Right renal pelvis (tissue), 4 donors: ENCODE measurements around the gene RAB7A. TPM values are rescaled to one million over a fixed set of nuclear protein-coding genes. Genes with fewer than 3 reads are reported as not detected.
A peak's percentile ranks its signal among the peaks of the same experiment; 100 is the strongest.

Experiments
- DNase-seq, 4 donors: peaks; one replicate each; pipeline ENCODE4 v3.0.0-alpha.2; 2013; ENCODE audit warnings: low read depth in 4 of 4, low spot score in 3 of 4, missing footprints in 1 of 4
- polyA plus RNA-seq, 4 donors: library from polyadenylated mRNA; unstranded; fragments of 120-200 nt; gene quantifications; one replicate each; pipeline ENCODE4 v1.2.1, GENCODE V29; 2013; ENCODE audit not compliant: insufficient read length in 4 of 4

The RAB7A gene
- 100 to 1,000 TPM; 242 to 320 (median 290) TPM for polyA plus RNA-seq

DNA sequence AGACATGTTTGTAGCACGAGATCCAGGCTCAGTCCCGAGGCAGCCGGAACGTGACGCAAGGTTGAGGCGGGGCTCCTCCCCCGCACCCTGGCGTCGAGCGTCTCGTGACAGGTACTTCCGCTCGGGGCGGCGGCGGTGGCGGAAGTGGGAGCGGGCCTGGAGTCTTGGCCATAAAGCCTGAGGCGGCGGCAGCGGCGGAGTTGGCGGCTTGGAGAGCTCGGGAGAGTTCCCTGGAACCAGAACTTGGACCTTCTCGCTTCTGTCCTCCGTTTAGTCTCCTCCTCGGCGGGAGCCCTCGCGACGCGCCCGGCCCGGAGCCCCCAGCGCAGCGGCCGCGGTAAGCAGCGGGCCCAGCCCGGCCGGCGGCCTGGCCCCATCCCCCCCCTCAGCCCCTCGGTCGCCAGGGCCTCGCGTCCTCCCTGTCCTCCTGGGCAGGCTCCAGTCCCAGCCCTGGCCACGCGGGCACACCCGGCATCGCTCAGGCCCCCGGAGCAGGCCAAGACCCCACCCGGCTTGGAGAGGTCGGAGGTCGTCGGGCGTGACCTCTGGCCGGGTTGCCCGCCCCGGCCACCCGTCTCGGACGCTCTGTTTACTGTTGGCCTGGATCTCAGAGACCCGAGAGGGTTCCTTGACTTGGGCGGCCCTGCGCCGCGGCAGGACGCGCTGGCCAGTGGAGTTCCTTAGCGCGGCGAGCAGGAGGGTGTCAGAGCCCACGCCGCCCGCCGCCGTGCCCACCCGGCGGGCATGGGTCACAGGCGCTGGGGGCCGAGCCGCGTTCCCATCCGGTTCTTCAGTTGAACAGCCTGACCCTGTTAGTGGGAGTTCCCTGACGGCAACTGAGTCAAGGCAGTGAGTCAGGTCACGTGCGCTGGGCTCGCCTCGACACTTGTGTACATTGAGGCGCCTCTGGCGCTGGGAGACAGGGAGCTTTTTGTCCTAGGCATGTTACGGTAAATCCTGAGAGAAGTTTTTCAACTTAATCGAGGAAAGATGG lies at the start of gene RAB7A:
Gene RAB7A, plus strand, starts transcription at position 161 of the 994 bp plus-strand sequence. CDS start 69,185 bp downstream, outside the sequence.
- DNase-seq: peak; percentile 93 to 97 (median 96)

GRCh38 chr3:128679338-128679737 lies 46.6 kb upstream of the RAB7A start:
- no peak for DNase-seq

GRCh38 chr3:128680603-128681368 lies 45.2 kb upstream of the RAB7A start:
- peak; percentile 94 to 99 (median 94) for DNase-seq

DNA sequence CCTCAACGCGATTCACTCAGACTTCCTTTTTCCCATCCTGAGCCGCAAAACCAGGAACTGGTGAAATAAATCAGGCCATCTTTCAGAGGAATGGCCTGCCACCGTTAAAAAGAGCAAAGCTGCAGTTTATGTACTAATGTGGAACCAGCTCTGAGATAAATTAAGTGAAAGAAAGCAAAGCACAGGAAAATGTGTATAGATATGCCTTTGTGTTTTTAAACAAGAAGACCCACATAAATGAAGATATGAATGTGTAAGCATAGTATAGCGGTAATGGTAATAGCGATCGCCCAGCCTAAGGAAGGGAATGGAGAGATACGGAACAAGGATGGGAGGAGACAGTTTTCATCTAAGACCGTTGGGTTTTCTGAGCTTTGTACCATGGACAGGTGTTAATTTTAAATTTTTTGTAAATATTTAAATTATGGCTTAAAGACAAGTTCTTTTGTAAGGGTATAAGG lies 44.6 kb upstream of the RAB7A start:
- DNase-seq: peak in 1 of 4 donors; percentile 13

DNA sequence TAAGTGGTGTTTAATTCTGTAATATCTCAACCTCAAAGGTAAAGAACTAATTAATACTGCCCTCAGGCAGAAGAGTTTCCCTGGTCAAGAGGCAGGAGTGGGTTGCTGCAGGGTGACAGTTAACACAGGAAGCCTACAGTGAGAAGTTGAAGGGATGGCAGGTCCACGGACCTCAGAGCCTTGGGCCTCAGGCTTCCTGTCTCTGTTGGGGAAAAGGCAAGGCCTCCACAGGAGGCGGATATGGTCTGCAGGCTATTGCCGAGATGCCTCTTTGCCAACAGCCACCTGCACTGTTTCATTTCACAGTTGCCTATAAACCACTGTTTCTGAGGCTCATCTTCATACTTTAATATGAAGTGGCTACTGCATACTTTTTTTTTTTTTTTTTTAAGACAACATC lies 42.0 kb upstream of the RAB7A start:
- no peak for DNase-seq

DNA sequence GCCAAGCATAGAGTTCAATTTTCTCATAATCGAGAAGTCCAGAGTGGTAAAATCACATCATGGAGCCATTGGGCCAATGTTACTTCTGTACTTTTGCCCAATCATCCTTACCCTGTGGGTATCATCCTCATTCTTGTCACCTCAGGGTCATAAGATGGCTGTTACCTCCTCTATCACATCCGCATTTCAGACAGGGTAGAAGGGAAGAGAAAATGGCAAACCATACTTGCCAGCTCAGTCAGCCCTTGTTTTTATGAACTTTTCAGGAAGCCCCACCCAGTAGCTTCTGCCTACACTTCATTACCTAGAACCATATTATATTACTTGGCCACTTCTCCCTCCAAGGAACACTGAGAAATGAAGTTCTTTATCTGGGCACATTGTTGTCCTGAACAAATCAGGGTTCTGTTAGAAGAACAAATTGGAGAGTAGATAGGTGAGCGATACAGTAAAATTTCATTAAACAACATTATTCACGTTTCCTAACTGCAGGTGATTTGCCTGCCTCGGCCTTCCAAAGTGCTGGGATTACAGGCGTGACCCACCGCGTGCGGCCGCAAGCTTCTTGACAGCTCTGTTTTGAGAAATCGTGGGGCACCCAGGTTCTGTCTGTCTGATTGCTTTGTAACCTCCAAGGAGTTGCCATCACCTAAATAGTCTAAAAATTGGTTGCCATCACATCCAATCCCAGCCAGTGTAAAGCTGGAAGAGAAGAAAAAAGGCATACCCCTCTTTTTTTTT lies 40.8 kb upstream of the RAB7A start:
- no peak for DNase-seq

DNA sequence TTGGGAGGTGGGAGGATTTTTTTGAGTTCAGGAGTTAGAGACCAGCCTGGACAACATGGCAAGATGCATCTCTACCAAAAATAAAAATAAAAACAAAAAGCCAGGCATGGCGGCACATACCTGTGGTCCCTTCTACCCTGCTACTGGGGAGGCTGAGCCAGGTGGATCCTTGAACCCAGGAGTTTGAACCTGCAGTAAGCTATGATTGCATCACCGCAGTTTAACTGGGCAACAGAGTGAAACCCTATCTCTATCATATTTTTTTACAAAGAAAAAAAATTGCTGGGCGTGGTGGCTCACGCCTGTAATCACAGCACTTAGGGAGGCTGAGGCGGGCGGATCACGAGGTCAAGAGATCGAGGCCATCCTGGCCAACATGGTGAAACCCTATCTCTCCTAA lies 39.5 kb upstream of the RAB7A start:
- no peak for DNase-seq

GRCh38 chr3:128689060-128689459 lies 36.9 kb upstream of the RAB7A start:
- no peak for DNase-seq

DNA sequence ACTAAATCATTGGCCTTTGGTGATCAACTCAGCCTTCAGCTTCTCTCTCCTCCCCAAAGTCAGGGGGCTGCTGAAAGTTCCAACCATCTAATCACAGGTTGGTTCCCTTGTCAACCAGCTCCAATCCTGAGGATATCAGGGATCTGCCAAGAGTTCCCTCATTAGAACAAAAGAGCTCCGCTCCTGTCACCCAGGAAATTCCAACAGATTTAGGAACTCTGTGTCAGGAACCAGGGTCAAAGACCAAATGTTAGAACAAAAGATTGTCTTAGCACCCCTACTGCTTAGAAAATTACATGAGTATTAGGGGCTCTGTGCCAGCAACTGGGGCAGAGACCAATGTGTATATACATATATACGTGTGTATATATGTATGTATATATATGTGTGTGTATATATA lies 32.3 kb upstream of the RAB7A start:
- no peak for DNase-seq

DNA sequence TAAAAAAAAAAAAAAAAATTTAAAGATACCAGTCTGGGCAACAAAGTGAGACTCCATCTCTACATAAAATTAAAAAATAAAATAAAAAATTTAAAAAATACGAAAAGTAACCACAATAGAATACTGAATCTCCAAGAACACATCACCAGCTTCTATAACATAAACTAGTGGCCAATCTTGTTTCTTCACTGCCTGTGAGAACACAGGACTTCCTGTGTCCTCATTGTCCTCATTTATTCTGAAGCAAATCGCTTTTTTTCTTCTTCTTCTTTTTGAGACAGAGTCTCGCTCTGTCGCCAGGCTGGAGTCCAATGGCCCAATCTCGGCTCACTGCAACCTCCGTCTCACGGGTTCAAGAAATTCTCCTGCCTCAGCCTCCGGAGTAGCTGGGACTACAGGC lies 28.6 kb upstream of the RAB7A start:
- DNase-seq: no peak

GRCh38 chr3:128698211-128699047 lies 27.6 kb upstream of the RAB7A start:
- peak in 2 of 4 donors; percentile 12 to 28 for DNase-seq

- DNase-seq: no peak
Observed at GRCh38 chr3:128701342-128702212, 24.4 kb upstream of the RAB7A start.

- DNase-seq: no peak
Observed at GRCh38 chr3:128702391-128702790, 23.6 kb upstream of the RAB7A start.

GRCh38 chr3:128703561-128703960 lies 22.4 kb upstream of the RAB7A start:
- DNase-seq: no peak

DNA sequence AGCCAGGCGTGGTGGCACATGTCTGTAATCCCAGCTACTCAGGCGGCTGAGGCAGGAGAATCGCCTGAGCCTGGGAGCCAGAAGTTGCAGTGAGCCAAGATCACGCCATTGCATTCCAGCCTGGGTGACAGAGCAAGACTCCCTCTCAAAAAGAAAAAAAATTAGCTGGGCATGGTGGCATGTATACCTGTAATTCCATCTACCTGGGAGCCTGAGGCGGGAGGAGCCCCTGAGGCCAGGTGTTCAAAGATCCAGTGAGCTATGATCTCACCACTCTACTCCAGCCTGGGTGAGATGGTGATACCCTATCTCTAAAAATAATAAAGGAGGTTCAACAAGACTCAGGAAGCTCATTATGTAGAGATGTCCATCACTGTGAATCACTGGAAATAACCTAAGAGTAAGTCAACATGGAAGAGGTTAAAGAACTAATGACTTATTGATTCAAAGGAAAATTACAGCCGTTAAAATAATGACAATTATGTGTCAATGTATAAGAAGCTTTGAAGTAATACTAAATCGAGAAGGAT lies 19.8 kb upstream of the RAB7A start:
- DNase-seq: no peak

GRCh38 chr3:128707928-128708494 lies 18.0 kb upstream of the RAB7A start:
- DNase-seq: no peak

GRCh38 chr3:128709038-128709437 lies 16.9 kb upstream of the RAB7A start:
- no peak for DNase-seq
